ENCODE measurements around the gene GPI. TPM values are rescaled to one million over a fixed set of nuclear protein-coding genes. Genes with fewer than 3 reads are reported as not detected.

Gene GPI
- total RNA-seq, 1 donor: 155 TPM

GRCh38 chr19:34337739-34338138, 27.3 kb upstream of the GPI start:
- DNase-seq (ENCODE audit: low read depth in 2 of 3, low spot score in 2 of 3): no peak

GRCh38 chr19:34341935-34342680, 22.9 kb upstream of the GPI start:
- no peak for DNase-seq (ENCODE audit: low read depth in 2 of 3, low spot score in 2 of 3)

GRCh38 chr19:34343751-34344150, 21.2 kb upstream of the GPI start:
- no peak for DNase-seq (ENCODE audit: low read depth in 2 of 3, low spot score in 2 of 3)

GRCh38 chr19:34345947-34346351, 19.0 kb upstream of the GPI start:
- peak; percentile 31 to 57 (median 43) for DNase-seq (ENCODE audit: low read depth in 2 of 3, low spot score in 2 of 3)

- DNase-seq (ENCODE audit: low read depth in 2 of 3, low spot score in 2 of 3): no peak
Measured at GRCh38 chr19:34347561-34348165, 17.3 kb upstream of the GPI start.

GRCh38 chr19:34348899-34349487, 16.0 kb upstream of the GPI start:
- DNase-seq (ENCODE audit: low read depth in 2 of 3, low spot score in 2 of 3): no peak

- peak in 1 of 3 donors; percentile 58 for DNase-seq (ENCODE audit: low read depth in 2 of 3, low spot score in 2 of 3)
Measured at GRCh38 chr19:34350161-34350561, 14.8 kb upstream of the GPI start.

- no peak for DNase-seq (ENCODE audit: low read depth in 2 of 3, low spot score in 2 of 3)
Measured at GRCh38 chr19:34351382-34351826, 13.6 kb upstream of the GPI start.

GRCh38 chr19:34353546-34353945, 11.4 kb upstream of the GPI start:
- DNase-seq (ENCODE audit: low read depth in 2 of 3, low spot score in 2 of 3): no peak

GRCh38 chr19:34355201-34355600, 9.8 kb upstream of the GPI start:
- DNase-seq (ENCODE audit: low read depth in 2 of 3, low spot score in 2 of 3): no peak

- DNase-seq (ENCODE audit: low read depth in 2 of 3, low spot score in 2 of 3): no peak
Measured at GRCh38 chr19:34356875-34357274, 8.1 kb upstream of the GPI start.

GRCh38 chr19:34357431-34357830, 7.6 kb upstream of the GPI start:
- DNase-seq (ENCODE audit: low read depth in 2 of 3, low spot score in 2 of 3): no peak

- DNase-seq (ENCODE audit: low read depth in 2 of 3, low spot score in 2 of 3): peak; percentile 90 to 97 (median 97)
Measured at GRCh38 chr19:34359140-34359953, 5.6 kb upstream of the GPI start.

GRCh38 chr19:34359954-34360315, 5.1 kb upstream of the GPI start:
- no peak for DNase-seq (ENCODE audit: low read depth in 2 of 3, low spot score in 2 of 3)

GRCh38 chr19:34360354-34360909, 4.6 kb upstream of the GPI start:
- DNase-seq (ENCODE audit: low read depth in 2 of 3, low spot score in 2 of 3): no peak

- DNase-seq (ENCODE audit: low read depth in 2 of 3, low spot score in 2 of 3): no peak
Measured at GRCh38 chr19:34362679-34363069, 2.3 kb upstream of the GPI start.

- DNase-seq (ENCODE audit: low read depth in 2 of 3, low spot score in 2 of 3): no peak
Measured at GRCh38 chr19:34363094-34363493, 1.9 kb upstream of the GPI start.

GRCh38 chr19:34363930-34364329, 1.1 kb upstream of the GPI start:
- no peak for DNase-seq (ENCODE audit: low read depth in 2 of 3, low spot score in 2 of 3)

GRCh38 chr19:34364462-34364829, 550 bp upstream of the GPI start:
- DNase-seq (ENCODE audit: low read depth in 2 of 3, low spot score in 2 of 3): no peak

GRCh38 chr19:34365463-34366401, 736 bp downstream of the GPI start:
- DNase-seq (ENCODE audit: low read depth in 2 of 3, low spot score in 2 of 3): no peak
